Endothelial cell (in vitro differentiated cells): ENCODE measurements around the gene OCSTAMP. TPM values are rescaled to one million over a fixed set of nuclear protein-coding genes. Genes with fewer than 3 reads are reported as not detected.

ENCODE experiments used
- DNase-seq: peaks from one replicate; pipeline ENCODE4 v3.0.0; 2021; ENCODE audit warnings: low spot score
- H3K27ac Mint-ChIP-seq: one replicate; pipeline ENCODE4 v1.8.0; 2021; ENCODE audit warnings: mixed read lengths, inconsistent platforms; ENCODE audit not compliant: unreplicated experiment
- H3K27me3 Mint-ChIP-seq: one replicate; pipeline ENCODE4 v1.8.0; 2021; ENCODE audit warnings: mild to moderate bottlenecking, moderate library complexity, mixed read lengths, inconsistent platforms; ENCODE audit not compliant: unreplicated experiment
- H3K36me3 Mint-ChIP-seq: one replicate; pipeline ENCODE4 v1.8.0; 2021; ENCODE audit warnings: mild to moderate bottlenecking, low read depth, mixed read lengths, inconsistent platforms; ENCODE audit not compliant: unreplicated experiment
- H3K4me1 Mint-ChIP-seq: one replicate; pipeline ENCODE4 v1.8.0; 2021; ENCODE audit warnings: mild to moderate bottlenecking, mixed read lengths, inconsistent platforms; ENCODE audit not compliant: unreplicated experiment
- H3K4me3 Mint-ChIP-seq: one replicate; pipeline ENCODE4 v1.8.0; 2021; ENCODE audit warnings: mild to moderate bottlenecking, mixed read lengths, inconsistent platforms; ENCODE audit not compliant: unreplicated experiment
- H3K9me3 Mint-ChIP-seq: one replicate; pipeline ENCODE4 v1.8.0; 2021; ENCODE audit warnings: mixed read lengths, inconsistent platforms; ENCODE audit not compliant: unreplicated experiment
- CTCF ChIP-seq: fragments of 200-600 bp; sonication (generic); IDR thresholded peaks from one replicate; pipeline ENCODE4 v1.5.0; 2021; ENCODE audit warnings: antibody characterized with exemption; ENCODE audit not compliant: unreplicated experiment
- long read RNA-seq: library from polyadenylated mRNA; unstranded; transcript quantifications from one replicate; pipeline ENCODE4 v2.0.0, GENCODE V29; 2020; ENCODE audit not compliant: unreplicated experiment
- total RNA-seq: library from RNA; stranded (reverse); fragmentation: NEBNext Ultra II Directional; extraction: Animal tissue kit (Norgen Biotek cat#: 25700); gene quantifications from one replicate; pipeline ENCODE4 v1.2.1, GENCODE V29; 2021; ENCODE audit not compliant: unreplicated experiment

The OCSTAMP gene
- not detected for total RNA-seq
- long read RNA-seq = 0 reads

GRCh38 chr20:46550461-46550860 lies at the start of gene OCSTAMP:
Gene OCSTAMP, minus strand, starts transcription at chr20:46550654. Its CDS starts 94 bp downstream, at chr20:46550560.
- Mint-ChIP-seq H3K9me3 (no peaks in the 10 kb centered on the region), H3K36me3 (no peaks in the 10 kb centered on the region), H3K4me1 (no peaks in the 10 kb centered on the region), H3K27ac (no peak within 1 kb of the TSS), H3K27me3 (peaks cover 4% of the 10 kb centered on the region), H3K4me3 (no peak within 1 kb of the TSS)
- no peak for TF ChIP-seq CTCF
- no peak for DNase-seq

- no peak for DNase-seq
- no peak overlapping the region for H3K27ac Mint-ChIP-seq
- H3K4me1 Mint-ChIP-seq = no peaks in the 10 kb centered on the region
- no peaks in the 10 kb centered on the region for H3K36me3 Mint-ChIP-seq
- no peaks in the 10 kb centered on the region for H3K9me3 Mint-ChIP-seq
- H3K27me3 Mint-ChIP-seq = peaks cover 2% of the 10 kb centered on the region
- no peak overlapping the region for H3K4me3 Mint-ChIP-seq
- TF ChIP-seq CTCF = no peak
Measured at GRCh38 chr20:46599227-46599987, 49.0 kb upstream of the OCSTAMP start.

- Mint-ChIP-seq H3K4me3 (no peak overlapping the region), H3K4me1 (no peaks in the 10 kb centered on the region), H3K27ac (no peak overlapping the region), H3K27me3 (peaks cover 2% of the 10 kb centered on the region), H3K9me3 (no peaks in the 10 kb centered on the region), H3K36me3 (no peaks in the 10 kb centered on the region)
- no peak for DNase-seq
- TF ChIP-seq CTCF = no peak
Measured at GRCh38 chr20:46595933-46596332, 45.5 kb upstream of the OCSTAMP start.

- no peak for TF ChIP-seq CTCF
- Mint-ChIP-seq H3K27me3 (peaks cover under 1% of the 10 kb centered on the region), H3K9me3 (no peaks in the 10 kb centered on the region), H3K27ac (no peak overlapping the region), H3K4me3 (no peak overlapping the region), H3K36me3 (no peaks in the 10 kb centered on the region), H3K4me1 (no peaks in the 10 kb centered on the region)
- DNase-seq = no peak
Measured at GRCh38 chr20:46594725-46595124, 44.3 kb upstream of the OCSTAMP start.

- no peak for DNase-seq
- no peak overlapping the region for H3K4me3 Mint-ChIP-seq
- TF ChIP-seq CTCF = no peak
Measured at GRCh38 chr20:46592580-46593362, 42.3 kb upstream of the OCSTAMP start.

More at GRCh38 chr20:46592580-46593362, 42.3 kb upstream of the OCSTAMP start:
- Mint-ChIP-seq H3K4me1 (no peaks in the 10 kb centered on the region), H3K9me3 (no peaks in the 10 kb centered on the region), H3K36me3 (no peaks in the 10 kb centered on the region), H3K27me3 (peaks cover 1% of the 10 kb centered on the region), H3K27ac (no peak overlapping the region)
